Peyer's patch (tissue), 4 donors: ENCODE measurements around the gene FHL3.

Experiments used
- POLR2A ChIP-seq, 2 donors: fragments of 450-650 bp; IDR thresholded peaks; one replicate each; pipeline ENCODE4 v1.5.1; 2017; ENCODE audit warnings: antibody characterized with exemption in 2 of 2, mild to moderate bottlenecking in 2 of 2, moderate library complexity in 2 of 2
- TF ChIP-seq, protein P1 (sequence below), 6 experiments: fragments of 450-650 bp in 4 of 6; fragments of 200-600 bp in 2 of 6; sonication (generic) in 1 of 6; IDR thresholded peaks; one replicate each; pipeline ENCODE4 v1.5.1; 2017 to 2019; ENCODE audit warnings: antibody characterized with exemption in 6 of 6, mild to moderate bottlenecking in 3 of 6, moderate library complexity in 1 of 6

DNA sequence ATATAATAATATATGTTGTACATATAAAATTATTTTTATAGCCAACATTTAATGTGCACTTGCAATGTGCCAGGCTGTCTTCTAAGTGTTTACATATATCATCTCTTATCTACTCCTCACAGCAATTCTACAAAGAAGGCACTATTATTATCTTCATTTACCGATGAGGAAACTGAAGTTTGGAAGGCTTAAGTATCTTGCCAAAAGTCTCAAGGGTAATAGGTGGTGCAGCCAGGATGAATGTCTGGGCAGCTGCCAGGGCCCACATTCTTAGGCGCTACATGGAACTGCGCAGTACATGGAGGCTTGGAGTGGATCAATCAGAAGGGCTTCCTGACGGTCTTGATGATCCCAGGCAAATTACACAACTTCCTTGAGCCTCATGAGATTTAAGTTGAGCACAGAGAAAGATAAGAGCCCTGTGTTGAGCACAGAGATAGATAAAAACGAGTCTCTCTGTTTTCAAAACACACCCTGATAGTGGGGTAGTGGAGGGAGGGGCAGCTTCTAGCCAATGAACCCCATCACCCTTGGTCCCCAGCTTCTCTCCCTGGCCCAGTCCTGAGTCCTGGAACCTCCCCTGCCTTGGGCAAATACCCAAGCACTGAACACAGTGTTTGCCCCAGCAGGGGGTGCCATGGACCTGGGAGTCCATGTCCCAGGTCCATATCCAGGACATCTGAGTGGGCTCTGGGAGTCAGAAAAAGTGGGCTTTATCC lies 32.1 kb upstream of the FHL3 start:
- TF ChIP-seq, protein P1, sequence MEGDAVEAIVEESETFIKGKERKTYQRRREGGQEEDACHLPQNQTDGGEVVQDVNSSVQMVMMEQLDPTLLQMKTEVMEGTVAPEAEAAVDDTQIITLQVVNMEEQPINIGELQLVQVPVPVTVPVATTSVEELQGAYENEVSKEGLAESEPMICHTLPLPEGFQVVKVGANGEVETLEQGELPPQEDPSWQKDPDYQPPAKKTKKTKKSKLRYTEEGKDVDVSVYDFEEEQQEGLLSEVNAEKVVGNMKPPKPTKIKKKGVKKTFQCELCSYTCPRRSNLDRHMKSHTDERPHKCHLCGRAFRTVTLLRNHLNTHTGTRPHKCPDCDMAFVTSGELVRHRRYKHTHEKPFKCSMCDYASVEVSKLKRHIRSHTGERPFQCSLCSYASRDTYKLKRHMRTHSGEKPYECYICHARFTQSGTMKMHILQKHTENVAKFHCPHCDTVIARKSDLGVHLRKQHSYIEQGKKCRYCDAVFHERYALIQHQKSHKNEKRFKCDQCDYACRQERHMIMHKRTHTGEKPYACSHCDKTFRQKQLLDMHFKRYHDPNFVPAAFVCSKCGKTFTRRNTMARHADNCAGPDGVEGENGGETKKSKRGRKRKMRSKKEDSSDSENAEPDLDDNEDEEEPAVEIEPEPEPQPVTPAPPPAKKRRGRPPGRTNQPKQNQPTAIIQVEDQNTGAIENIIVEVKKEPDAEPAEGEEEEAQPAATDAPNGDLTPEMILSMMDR (IDR thresholded peaks at IDR 0.05), result peak in 3 of 6 experiments; percentile 19 to 30 (median 22)
- TF ChIP-seq POLR2A (IDR thresholded peaks at IDR 0.05), result no peak
